Hepatocyte (in vitro differentiated cells): Measurements from ENCODE around the gene RNPC3.

ENCODE experiments used
- EZH2 ChIP-seq: fragments of 200-600 bp; sonication (generic); IDR thresholded peaks from 2 replicates; pipeline ENCODE4 v1.6.1; 2016; ENCODE audit warnings: antibody characterized with exemption, mild to moderate bottlenecking, borderline replicate concordance
- TF ChIP-seq, protein P1 (sequence below): fragments of 200-600 bp; sonication (generic); IDR thresholded peaks from 2 replicates; pipeline ENCODE4 v1.5.1; 2016; ENCODE audit warnings: antibody characterized with exemption, mild to moderate bottlenecking; ENCODE audit not compliant: poor library complexity

DNA sequence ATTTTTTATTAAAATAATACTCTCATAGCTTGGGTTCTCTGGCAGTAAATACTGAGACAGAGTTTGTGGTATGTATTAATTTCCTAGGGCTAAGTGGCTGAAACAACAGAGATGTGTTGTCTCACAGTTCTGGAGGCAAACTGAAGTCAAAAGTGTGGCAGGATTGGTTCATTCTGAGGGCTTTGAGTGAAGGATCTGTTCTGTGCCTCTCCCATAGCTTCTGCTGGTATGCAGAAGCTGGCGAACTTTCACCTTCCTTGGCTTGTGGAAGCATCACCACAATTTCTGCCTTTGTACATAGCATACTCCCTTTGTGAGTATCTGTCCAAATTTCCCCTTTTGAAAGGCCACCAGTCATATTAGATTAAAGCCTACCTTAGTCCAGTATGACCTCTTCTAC is 21.0 kb downstream of the RNPC3 start:
- TF ChIP-seq EZH2: no peak
- TF ChIP-seq, protein P1, sequence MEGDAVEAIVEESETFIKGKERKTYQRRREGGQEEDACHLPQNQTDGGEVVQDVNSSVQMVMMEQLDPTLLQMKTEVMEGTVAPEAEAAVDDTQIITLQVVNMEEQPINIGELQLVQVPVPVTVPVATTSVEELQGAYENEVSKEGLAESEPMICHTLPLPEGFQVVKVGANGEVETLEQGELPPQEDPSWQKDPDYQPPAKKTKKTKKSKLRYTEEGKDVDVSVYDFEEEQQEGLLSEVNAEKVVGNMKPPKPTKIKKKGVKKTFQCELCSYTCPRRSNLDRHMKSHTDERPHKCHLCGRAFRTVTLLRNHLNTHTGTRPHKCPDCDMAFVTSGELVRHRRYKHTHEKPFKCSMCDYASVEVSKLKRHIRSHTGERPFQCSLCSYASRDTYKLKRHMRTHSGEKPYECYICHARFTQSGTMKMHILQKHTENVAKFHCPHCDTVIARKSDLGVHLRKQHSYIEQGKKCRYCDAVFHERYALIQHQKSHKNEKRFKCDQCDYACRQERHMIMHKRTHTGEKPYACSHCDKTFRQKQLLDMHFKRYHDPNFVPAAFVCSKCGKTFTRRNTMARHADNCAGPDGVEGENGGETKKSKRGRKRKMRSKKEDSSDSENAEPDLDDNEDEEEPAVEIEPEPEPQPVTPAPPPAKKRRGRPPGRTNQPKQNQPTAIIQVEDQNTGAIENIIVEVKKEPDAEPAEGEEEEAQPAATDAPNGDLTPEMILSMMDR: no peak
